Stimulated activated naive CD4-positive, alpha-beta T cell treated with Interleukin-2 at 50 U/mL for 16 hours (primary cell): ENCODE data around the gene CHCHD6.
"Not testable (repeated sequence)": the region's sequence is repeated elsewhere in the genome, so short reads cannot be mapped to it uniquely, and the experiment has no call there.

Experiments used
- DNase-seq: peaks from one replicate; lab custom pipeline; 2025; lab: John Stamatoyannopoulos, UW

The CHCHD6 gene

DNA sequence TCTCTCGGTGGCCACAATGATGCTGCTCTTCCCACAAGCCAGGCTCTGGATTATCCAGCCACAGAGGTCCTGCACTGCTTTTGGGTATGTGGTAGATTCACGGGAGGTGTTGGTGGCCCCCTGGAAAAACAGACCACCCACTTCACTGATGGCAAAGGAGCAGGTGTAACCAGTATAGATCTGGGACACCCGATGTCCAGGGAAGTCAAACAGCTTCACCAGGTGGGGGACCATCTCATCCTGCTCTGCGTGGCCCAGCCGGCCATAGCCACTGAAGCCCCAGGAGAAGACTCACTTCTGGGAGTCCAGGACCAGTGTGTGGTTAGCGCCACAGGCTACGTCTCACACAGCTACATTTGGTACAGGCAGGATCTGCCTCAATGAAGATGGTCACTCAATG, 62.6 kb downstream of the CHCHD6 start:
- DNase-seq: no peak

GRCh38 chr3:126768903-126769302, 64.9 kb downstream of the CHCHD6 start:
- DNase-seq: no peak

- DNase-seq: no peak
Observed at GRCh38 chr3:126770096-126770495, 66.1 kb downstream of the CHCHD6 start.

DNA sequence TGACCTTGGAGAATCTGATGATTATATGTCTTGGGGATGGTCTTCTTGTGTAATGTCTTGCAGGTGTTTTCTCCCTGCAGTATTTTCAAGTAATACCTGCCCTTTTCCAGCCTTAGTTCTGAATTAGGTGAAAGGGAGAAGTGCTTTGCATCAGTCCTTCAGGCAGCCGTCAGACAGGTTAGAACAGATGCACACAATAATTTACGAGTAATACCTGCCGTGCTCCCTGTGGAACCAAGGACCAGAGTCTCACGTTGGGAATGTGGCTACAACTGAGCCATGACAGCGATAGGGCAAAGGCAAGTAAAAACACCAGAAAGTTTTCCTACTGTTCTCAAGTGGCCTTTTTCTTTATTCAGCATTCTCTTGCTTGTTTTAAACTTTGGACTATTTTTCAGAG, 69.1 kb downstream of the CHCHD6 start:
- no peak for DNase-seq

DNA sequence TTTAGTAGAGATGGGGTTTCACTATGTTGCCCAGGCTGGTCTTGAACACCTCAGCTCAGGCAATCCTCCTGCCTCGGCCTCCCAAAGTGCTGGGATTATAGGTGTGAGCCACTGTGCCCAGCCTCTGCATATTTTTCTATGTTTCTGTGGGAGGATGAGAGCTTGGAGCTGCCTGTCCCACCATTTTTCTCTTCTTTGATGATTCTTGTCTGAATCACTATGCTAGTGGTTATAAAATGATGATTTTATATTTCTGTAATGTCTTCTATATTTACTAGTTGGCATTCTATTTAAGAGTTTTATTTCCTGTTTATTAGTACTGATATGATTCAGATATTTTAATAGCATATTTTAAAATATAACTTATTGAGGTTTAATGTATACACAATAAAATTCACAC, 69.7 kb downstream of the CHCHD6 start:
- DNase-seq: no peak

GRCh38 chr3:126777366-126777765, 73.3 kb downstream of the CHCHD6 start:
- DNase-seq: no peak

- no peak for DNase-seq
Observed at GRCh38 chr3:126780666-126781065, 76.6 kb downstream of the CHCHD6 start.

- DNase-seq: no peak
Observed at GRCh38 chr3:126781406-126781805, 77.4 kb downstream of the CHCHD6 start.

DNA sequence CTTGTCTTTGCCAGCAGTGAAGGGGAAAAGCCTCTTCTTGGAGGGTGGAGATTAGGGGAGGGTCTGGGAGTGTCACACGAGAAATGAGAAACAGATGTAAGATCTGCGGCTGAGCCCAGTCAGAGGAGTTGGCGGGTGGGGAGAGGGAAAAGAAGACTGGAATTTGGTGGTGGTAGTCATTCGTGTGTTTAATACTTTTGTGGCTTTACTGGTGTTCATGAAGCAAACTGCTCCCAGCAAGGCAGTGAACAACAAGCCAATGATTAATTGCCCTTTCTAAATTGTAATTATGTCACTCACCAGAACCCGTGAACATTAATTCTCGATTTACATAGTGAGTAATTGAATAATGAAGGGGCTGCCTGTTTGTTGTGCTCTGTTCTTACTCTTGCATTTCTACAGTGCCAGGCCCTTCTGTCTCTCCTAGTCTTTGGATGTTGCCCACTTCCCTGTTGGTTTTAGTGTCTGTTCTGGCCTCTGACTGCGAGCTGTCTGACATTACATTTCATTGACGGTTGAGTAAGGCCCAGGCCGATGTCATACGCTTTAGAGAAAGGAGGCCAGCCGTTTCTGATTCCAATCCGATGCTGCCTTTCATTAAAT, 78.0 kb downstream of the CHCHD6 start:
- DNase-seq: no peak

DNA sequence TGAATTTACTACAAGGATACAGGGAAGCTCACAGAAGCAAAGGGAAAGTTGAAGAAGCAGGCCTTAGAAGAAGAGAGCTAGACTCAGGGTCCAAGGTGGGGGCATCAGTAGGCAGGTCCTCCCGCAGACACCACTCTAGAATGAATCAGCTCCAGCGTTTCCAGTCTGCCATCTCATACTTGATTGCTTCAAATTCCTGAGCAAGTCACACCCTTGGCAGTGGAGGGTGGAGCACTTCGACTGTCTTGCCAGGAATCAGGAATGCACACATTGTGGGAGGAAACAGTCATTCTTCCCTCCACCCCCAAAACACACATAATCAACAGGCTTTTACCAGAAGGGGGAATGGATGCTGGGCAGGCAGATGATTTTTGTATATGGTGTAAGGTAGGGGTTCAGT, 78.5 kb downstream of the CHCHD6 start:
- DNase-seq: no peak

DNA sequence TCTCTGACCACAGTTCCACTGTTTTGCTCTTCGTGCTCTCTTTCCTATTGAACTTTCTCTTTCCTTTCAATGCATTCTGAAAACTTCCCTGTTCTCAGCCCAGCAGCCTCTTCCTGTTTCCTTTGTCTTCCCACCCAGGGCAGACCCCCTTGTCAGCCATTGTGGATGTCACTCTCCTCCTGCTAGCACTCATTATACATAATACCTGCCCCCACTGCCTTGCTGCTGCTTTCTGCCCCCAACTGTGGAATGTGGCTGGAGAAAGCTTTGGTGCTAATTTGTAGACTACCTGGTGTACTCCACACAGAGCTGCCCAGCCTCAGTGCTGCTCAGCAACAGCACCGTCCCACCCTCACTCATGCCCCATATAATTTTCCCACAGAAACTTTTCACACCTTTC, 80.2 kb downstream of the CHCHD6 start:
- no peak for DNase-seq

GRCh38 chr3:126791320-126791719, 87.3 kb downstream of the CHCHD6 start:
- DNase-seq: not testable (repeated sequence)

GRCh38 chr3:126792998-126793397, 89.0 kb downstream of the CHCHD6 start:
- no peak for DNase-seq

DNA sequence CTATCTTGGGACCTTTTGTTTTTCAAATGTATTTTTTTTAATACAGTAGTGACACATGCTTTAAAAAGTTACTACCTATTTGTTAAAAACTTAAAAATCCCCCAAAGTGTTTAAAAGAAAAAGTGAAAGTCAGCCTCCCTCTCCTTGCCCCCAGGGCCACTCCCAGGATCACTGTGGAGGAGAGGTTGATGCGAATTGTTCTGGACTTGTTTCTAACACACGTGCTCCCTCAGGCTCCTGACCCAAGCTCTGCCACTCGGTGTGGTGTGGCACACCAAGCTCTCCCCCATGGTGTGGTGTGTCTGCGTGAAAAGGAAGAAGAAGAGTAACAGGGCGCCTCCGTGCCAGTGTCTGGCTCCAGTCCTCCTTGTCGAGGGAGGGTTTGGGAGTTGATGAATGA, 93.5 kb downstream of the CHCHD6 start:
- DNase-seq: no peak

DNA sequence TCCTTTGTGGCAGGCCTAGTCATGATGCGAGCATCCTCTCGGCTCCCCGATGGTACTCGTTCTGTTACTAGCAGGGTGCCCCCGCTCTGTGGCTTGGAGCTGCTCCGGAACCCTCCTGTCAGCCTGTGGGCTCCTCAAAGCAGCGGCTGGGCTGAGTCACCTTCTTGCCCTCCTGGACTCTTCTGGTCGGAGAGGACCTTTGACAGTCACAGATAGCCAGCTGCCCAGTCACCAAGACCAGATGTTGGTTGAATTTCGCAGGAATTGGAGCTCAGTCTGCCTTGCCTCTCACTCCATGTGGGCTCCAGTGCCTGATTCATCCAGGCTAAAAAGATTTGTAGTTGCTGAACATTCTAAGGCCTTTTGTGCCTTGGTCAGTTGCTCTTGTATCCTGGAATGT, 94.5 kb downstream of the CHCHD6 start:
- no peak for DNase-seq

- no peak for DNase-seq
Observed at GRCh38 chr3:126799099-126799498, 95.1 kb downstream of the CHCHD6 start.

DNA sequence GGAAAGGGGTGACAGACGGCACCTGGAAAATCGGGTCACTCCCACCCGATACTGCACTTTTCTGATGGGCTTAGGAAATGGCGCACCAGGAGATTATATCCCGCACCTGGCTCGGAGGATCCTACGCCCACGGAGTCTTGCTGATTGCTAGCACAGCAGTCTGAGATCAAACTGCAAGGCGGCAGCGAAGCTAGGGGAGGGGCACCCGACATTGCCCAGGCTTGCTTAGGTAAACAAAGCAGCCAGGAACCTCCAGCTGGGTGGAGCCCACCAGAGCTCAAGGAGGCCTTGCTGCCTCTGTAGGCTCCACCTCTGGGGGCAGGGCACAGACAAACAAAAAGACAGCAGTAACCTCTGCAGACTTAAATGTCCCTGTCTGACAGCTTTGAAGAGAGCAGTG, 97.3 kb downstream of the CHCHD6 start:
- DNase-seq: not testable (repeated sequence)

GRCh38 chr3:126807795-126808194, 103.8 kb downstream of the CHCHD6 start:
- DNase-seq: no peak

DNA sequence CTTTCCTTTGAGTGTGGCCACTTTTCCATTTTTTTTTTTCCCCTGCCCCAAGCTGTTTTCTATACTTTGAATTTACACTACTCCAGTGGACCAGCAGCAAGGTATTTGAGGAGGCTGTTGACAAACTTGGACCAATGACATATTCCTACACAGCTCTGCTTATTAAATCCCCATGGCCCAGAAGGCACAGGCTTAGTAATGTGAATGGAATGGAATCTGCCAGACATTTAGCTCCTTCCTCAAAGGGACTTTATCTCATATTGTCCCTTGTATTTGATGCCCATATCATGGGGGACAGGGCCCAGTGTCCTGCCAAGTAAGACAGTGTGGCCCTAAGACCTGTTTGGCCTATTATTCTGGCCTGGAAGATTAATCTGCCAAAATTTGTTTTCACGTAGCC, 107.5 kb downstream of the CHCHD6 start:
- DNase-seq: no peak

DNA sequence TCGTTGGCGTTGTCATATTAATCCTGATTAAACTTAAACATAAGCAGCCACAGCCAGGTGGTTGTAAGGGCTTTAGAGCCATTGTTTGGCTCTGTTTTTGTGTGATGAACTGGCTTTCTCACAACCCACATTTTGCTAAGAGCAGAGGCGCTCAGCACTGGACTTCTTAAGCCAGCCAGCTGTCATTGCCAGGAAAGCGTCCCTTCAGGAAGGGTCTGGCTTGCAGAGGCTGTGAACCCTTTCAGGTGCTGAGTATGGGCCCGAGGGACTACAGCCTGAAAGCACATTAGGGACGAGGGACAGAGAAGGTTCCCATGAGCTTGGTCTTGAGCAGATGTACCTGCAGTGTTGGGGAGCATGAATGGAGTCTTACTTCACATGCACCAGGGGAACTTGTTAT, 112.3 kb downstream of the CHCHD6 start:
- no peak for DNase-seq

DNA sequence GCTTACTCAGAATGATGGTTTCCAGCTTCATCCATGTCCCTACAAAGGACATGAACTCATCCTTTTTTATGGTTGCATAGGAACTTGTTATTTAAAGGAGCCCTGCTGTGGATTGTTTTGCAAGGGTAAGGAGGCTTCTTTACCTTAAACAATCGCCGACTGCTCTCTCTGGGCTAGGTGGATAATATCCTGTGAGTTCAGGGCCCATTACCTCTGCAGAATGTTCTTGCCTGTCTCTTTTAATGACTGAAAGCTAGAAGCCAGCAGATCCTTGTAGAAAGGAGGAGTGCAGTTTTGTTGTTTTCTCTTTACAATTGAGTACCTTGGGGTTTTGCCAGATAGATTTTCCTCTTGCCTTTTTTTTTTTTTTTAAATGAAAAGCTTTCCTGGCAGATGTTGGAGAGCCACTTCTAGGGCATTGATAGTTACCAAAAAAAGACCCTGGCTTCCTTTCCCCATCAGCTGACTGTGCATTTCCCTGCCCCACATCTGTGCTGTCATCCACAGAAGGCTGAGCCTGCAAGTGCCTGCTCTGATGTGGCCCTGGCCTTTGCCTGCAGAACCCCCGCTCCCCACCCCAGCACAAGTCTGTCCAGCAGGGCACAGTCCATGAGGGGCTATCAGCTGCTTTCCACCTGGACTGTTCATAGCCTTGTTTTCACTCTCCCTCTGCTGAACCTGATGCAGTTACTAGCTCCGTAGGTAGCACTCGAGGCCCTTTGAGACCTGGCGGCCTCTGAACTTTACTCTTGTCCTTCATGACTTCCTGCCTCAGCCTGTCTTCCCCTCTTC, 113.1 kb downstream of the CHCHD6 start:
- no peak for DNase-seq

DNA sequence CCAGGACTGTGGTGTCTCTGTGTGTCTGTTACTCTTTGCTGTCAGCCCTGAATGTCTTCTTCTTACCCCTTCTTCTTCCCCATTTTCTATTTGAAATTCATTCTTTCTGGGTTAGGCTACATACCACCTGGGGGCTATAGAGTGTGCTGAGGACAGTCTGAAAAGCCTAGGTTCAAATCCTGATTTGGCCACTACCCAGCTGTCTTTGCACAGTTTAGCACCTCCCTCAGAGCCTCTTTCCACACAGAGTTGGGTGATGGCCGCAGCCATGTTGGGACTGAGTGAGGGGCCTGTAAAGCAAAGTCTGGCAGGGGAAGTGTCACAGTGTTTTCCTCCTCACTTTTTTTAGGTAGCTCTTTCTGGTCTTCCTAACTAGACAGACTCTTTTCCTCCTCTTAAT, 113.7 kb downstream of the CHCHD6 start:
- DNase-seq: no peak

GRCh38 chr3:126818400-126819095, 114.5 kb downstream of the CHCHD6 start:
- no peak for DNase-seq
